H9 (cell line): ENCODE measurements around the gene MUC15. TPM values are rescaled to one million over a fixed set of nuclear protein-coding genes. Genes with fewer than 3 reads are reported as not detected.

Experiments used
- DNase-seq: peaks from one replicate; pipeline ENCODE4 v3.0.0-alpha.2; 2017
- H2AFZ ChIP-seq: one replicate; pipeline ENCODE4 v1.6.1; 2013; ENCODE audit warnings: mild to moderate bottlenecking, low read length, control low read depth, moderate library complexity
- H2AK5ac ChIP-seq: 2 replicates; pipeline ENCODE4 v1.6.1; 2013; ENCODE audit warnings: low read length, control low read depth, mixed read lengths; ENCODE audit not compliant: insufficient read length
- H2BK120ac ChIP-seq: one replicate; pipeline ENCODE4 v1.6.1; 2013; ENCODE audit warnings: low read depth, mild to moderate bottlenecking, low read length, control low read depth, inconsistent platforms; ENCODE audit not compliant: poor library complexity, severe bottlenecking
- H2BK12ac ChIP-seq: 2 replicates; pipeline ENCODE4 v1.6.1; 2013; ENCODE audit warnings: low read length, control low read depth, mixed read lengths, low read depth; ENCODE audit not compliant: insufficient read length
- H2BK15ac ChIP-seq: 2 replicates; pipeline ENCODE4 v1.6.1; 2013; ENCODE audit warnings: low read depth, low read length, control low read depth
- H2BK20ac ChIP-seq: one replicate; pipeline ENCODE4 v1.6.1; 2013; ENCODE audit warnings: low read depth, mild to moderate bottlenecking, low read length, control low read depth, inconsistent platforms; ENCODE audit not compliant: poor library complexity, severe bottlenecking
- H2BK5ac ChIP-seq: 2 replicates; pipeline ENCODE4 v1.6.1; 2013; ENCODE audit warnings: low read length, control low read depth, mixed read lengths; ENCODE audit not compliant: insufficient read length
- H3K14ac ChIP-seq: 2 replicates; pipeline ENCODE4 v1.6.1; 2013; ENCODE audit warnings: low read length, control low read depth; ENCODE audit not compliant: insufficient read depth
- H3K18ac ChIP-seq: 2 replicates; pipeline ENCODE4 v1.6.1; 2013; ENCODE audit warnings: low read depth, mild to moderate bottlenecking, mixed read lengths, low read length, control low read depth; ENCODE audit not compliant: insufficient read length
- H3K23ac ChIP-seq: 2 replicates; pipeline ENCODE4 v1.6.1; 2013; ENCODE audit warnings: low read length, control low read depth, mixed read lengths, low read depth; ENCODE audit not compliant: insufficient read length
- H3K23me2 ChIP-seq: 2 replicates; pipeline ENCODE4 v1.6.1; 2013; ENCODE audit warnings: low read depth, mild to moderate bottlenecking, mixed read lengths, low read length, control low read depth; ENCODE audit not compliant: insufficient read length, poor library complexity, severe bottlenecking
- H3K27ac ChIP-seq: 2 replicates; pipeline ENCODE4 v1.5.1; 2013; ENCODE audit warnings: low read length, control low read depth, mixed read lengths, low read depth; ENCODE audit not compliant: insufficient read length
- H3K27me3 ChIP-seq: 2 replicates; pipeline ENCODE4 v1.6.1; 2013; ENCODE audit warnings: low read length, control low read depth, inconsistent platforms; ENCODE audit not compliant: insufficient read depth
- H3K4ac ChIP-seq: 2 replicates; pipeline ENCODE4 v1.6.1; 2013; ENCODE audit warnings: low read depth, mild to moderate bottlenecking, control low read depth, inconsistent platforms, low read length, moderate library complexity
- H3K4me1 ChIP-seq: 2 replicates; pipeline ENCODE4 v1.6.1; 2013; ENCODE audit warnings: low read length, control low read depth, inconsistent platforms; ENCODE audit not compliant: insufficient read depth
- H3K4me2 ChIP-seq: 2 replicates; pipeline ENCODE4 v1.6.1; 2013; ENCODE audit warnings: low read length, control low read depth, mixed read lengths; ENCODE audit not compliant: insufficient read length, insufficient read depth
- H3K56ac ChIP-seq: 2 replicates; pipeline ENCODE4 v1.6.1; 2013; ENCODE audit warnings: low read depth, mild to moderate bottlenecking, mixed read lengths, low read length, control low read depth; ENCODE audit not compliant: insufficient read length
- H3K79me1 ChIP-seq: 2 replicates; pipeline ENCODE4 v1.6.1; 2013; ENCODE audit warnings: low read depth, mild to moderate bottlenecking, moderate library complexity, low read length, control low read depth, inconsistent platforms; ENCODE audit not compliant: insufficient read depth, poor library complexity, severe bottlenecking
- H3K79me2 ChIP-seq: 2 replicates; pipeline ENCODE4 v1.6.1; 2013; ENCODE audit warnings: low read length, control low read depth, inconsistent platforms; ENCODE audit not compliant: insufficient read depth
- H3K9ac ChIP-seq: 2 replicates; pipeline ENCODE4 v1.6.1; 2013; ENCODE audit warnings: low read length, control low read depth, mixed read lengths; ENCODE audit not compliant: insufficient read length; ENCODE audit errors: extremely low read depth
- H3K9me3 ChIP-seq: one replicate; pipeline ENCODE4 v1.6.1; 2013; ENCODE audit warnings: low read depth, low read length, inconsistent platforms; ENCODE audit not compliant: control insufficient read depth
- H3T11ph ChIP-seq: one replicate; pipeline ENCODE4 v1.6.1; 2013; ENCODE audit warnings: mild to moderate bottlenecking, low read length, control low read depth, inconsistent platforms
- H4K20me1 ChIP-seq: one replicate; pipeline ENCODE4 v1.6.1; 2013; ENCODE audit not compliant: control insufficient read depth, insufficient read length, insufficient read depth
- H4K5ac ChIP-seq: 2 replicates; pipeline ENCODE4 v1.6.1; 2013; ENCODE audit warnings: low read depth, mild to moderate bottlenecking, mixed read lengths, low read length, control low read depth; ENCODE audit not compliant: insufficient read length
- H4K8ac ChIP-seq: replicated peaks from 2 replicates; pipeline ENCODE4 v1.6.1; 2013; ENCODE audit warnings: low read length, control low read depth, mixed read lengths, low read depth; ENCODE audit not compliant: insufficient read length
- H4K91ac ChIP-seq: 2 replicates; pipeline ENCODE4 v1.6.1; 2013; ENCODE audit warnings: low read depth, mild to moderate bottlenecking, moderate library complexity, mixed read lengths, low read length, control low read depth; ENCODE audit not compliant: insufficient read length
- H3K27ac Mint-ChIP-seq, 3 experiments: 2 replicates in 2 of 3; 3 replicates in 1 of 3; pipeline ENCODE4 v1.8.0; 2020 to 2021; ENCODE audit warnings: mixed read lengths in 3 of 3, mild to moderate bottlenecking in 1 of 3, moderate library complexity in 1 of 3
- H3K27me3 Mint-ChIP-seq: 2 replicates; pipeline ENCODE4 v1.8.0; 2021; ENCODE audit warnings: low read depth, mild to moderate bottlenecking, moderate library complexity, mixed read lengths
- H3K36me3 Mint-ChIP-seq, 3 experiments: 2 replicates in 2 of 3; 3 replicates in 1 of 3; pipeline ENCODE4 v1.8.0; 2020 to 2021; ENCODE audit warnings: low read depth in 3 of 3, mixed read lengths in 3 of 3; ENCODE audit not compliant: insufficient read depth in 1 of 3
- H3K4me1 Mint-ChIP-seq, 2 experiments: 2 replicates each; pipeline ENCODE4 v1.8.0; 2020; ENCODE audit warnings: mixed read lengths in 2 of 2
- H3K4me3 Mint-ChIP-seq, 2 experiments: 2 replicates in 1 of 2; 3 replicates in 1 of 2; pipeline ENCODE4 v1.8.0; 2020 to 2021; ENCODE audit warnings: mild to moderate bottlenecking in 2 of 2, mixed read lengths in 2 of 2, moderate library complexity in 1 of 2
- H3K9me3 Mint-ChIP-seq, 2 experiments: 2 replicates in 1 of 2; 3 replicates in 1 of 2; pipeline ENCODE4 v1.8.0; 2020; ENCODE audit warnings: mild to moderate bottlenecking in 2 of 2, mixed read lengths in 2 of 2, moderate library complexity in 1 of 2
- CTCF ChIP-seq: fragments of 200-600 bp; sonication (generic); conservative IDR thresholded peaks from 3 replicates; pipeline ENCODE4 v1.8.0; 2021; ENCODE audit warnings: antibody characterized with exemption, mild to moderate bottlenecking
- WGBS: extraction: QIAGEN DNeasy Blood & Tissue Kit; methylation state at CpG from one replicate; pipeline ENCODE4 v1.1.7; 2013; ENCODE audit warnings: missing lambda C conversion rate, low lambda C conversion rate, mixed read lengths; ENCODE audit not compliant: insufficient read length; ENCODE audit errors: extremely low coverage; 5-methylcytosine and 5-hydroxymethylcytosine counted together
- total RNA-seq: library from RNA; stranded (reverse); gene quantifications from 2 replicates; pipeline ENCODE4 v1.2.1, GENCODE V29; 2021

The MUC15 gene
- total RNA-seq, 1 experiment from 2014 or later: not detected

DNA sequence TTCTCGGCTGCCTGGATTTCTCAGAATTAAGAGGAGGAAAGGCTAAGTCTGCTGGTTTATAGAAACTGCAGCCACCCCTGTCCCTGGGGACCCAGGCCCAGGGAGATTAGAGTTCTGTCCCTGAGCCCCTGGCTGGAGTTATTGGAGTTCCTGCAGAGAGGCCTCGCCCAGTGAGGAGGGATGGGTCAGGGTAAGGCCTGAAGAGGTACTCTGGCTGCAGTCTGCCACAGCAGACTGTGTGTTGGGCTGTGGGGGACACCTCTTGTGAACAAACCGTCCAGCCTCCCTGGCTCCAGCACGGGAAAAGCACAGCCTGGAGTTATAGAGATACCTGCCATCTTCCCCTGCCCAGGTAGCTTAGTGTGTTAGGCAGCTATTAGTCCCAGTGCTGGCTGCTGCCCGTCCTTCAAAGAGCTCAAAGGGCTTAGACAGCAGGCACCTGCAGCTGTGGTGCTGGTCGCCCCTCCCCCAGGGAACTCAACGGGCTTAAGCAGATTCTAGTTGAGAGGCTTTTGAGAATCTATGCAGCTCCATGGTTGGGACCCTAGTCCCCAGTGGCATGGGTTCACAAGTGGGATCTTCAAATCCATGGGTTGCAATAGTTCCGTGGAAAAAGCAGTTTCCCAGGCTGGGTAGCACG, 36.6 kb upstream of the MUC15 start:
- WGBS: no CpG with 5 or more reads among the region's 9 CpGs
- Mint-ChIP-seq H3K27me3 (no peaks in the 10 kb centered on the region), H3K4me1 (peaks cover 7 to 11% of the 10 kb centered on the region in 2 experiments; a peak in 3 of 4 replicates), H3K27ac (no peak overlapping the region), H3K9me3 (peaks cover 17 to 19% of the 10 kb centered on the region in 2 experiments; a peak in 4 of 5 replicates), H3K36me3 (peaks cover 0 to 16% (median 8%) of the 10 kb centered on the region in 3 experiments; a peak in 4 of 7 replicates), H3K4me3 (no peak overlapping the region)
- DNase-seq: no peak
- Histone ChIP-seq H3K4me1 (no peaks in the 10 kb centered on the region), H2BK15ac (no peak overlapping the region), H2BK120ac (no peak overlapping the region), H3K79me2 (no peaks in the 10 kb centered on the region), H2BK20ac (no peak overlapping the region), H3T11ph (no peak overlapping the region), H2AK5ac (no peak overlapping the region), H3K27ac (no peak overlapping the region), H3K9me3 (no peaks in the 10 kb centered on the region), H3K4me2 (no peak overlapping the region), H4K8ac (no peak overlapping the region), H3K79me1 (no peaks in the 10 kb centered on the region), H4K5ac (no peak overlapping the region), H3K9ac (no peak overlapping the region), H2BK12ac (no peak overlapping the region), H3K23me2 (no peaks in the 10 kb centered on the region), H3K18ac (no peak overlapping the region), H4K91ac (no peak overlapping the region), H2BK5ac (no peak overlapping the region), H2AFZ (no peak overlapping the region), H4K20me1 (no peaks in the 10 kb centered on the region), H3K14ac (no peak overlapping the region), H3K4ac (no peak overlapping the region), H3K23ac (no peak overlapping the region), H3K56ac (no peak overlapping the region), H3K27me3 (no peaks in the 10 kb centered on the region)
- TF ChIP-seq CTCF: no peak
